K562 (cell line): Measurements from ENCODE around the gene CHST2. TPM values are rescaled to one million over a fixed set of nuclear protein-coding genes. Genes with fewer than 3 reads are reported as not detected.
A peak's percentile ranks its signal among the peaks of the same experiment; 100 is the strongest.

Source experiments
- ATAC-seq: fragments of 200-7000 bp; cut with Tn5 transposase; 3 replicates; pipeline ENCODE4 v1.9.1; 2020; ENCODE audit warnings: moderate library complexity
- BruUV-seq: library from RNA; stranded (reverse); fragments of 400-500 nt; replicated peaks from 2 replicates; lab custom pipeline; 2021; lab: Mats Ljungman, UMichigan
- CTCF ChIA-PET: fragments of 300-600 bp; formaldehyde crosslinking; extraction: SDS; loops from one replicate; lab custom pipeline; 2021; ENCODE audit warnings: low intra/inter-chr PET ratio; lab: Yijun Ruan, JAX
- POLR2A ChIA-PET: fragments of 300-600, 350-650 bp; sonication (Branson Sonifier 250); formaldehyde crosslinking; extraction: SDS; loops from one replicate; lab custom pipeline; 2021; ENCODE audit warnings: antibody characterized with exemption, inconsistent platforms; lab: Yijun Ruan, JAX
- DNase-seq, 4 experiments: peaks; one replicate each; pipeline versions ENCODE4 v3.0.0 to v3.0.0-alpha.2; 2011 to 2018; ENCODE audit warnings: low spot score in 3 of 4, mixed read lengths in 3 of 4; ENCODE audit errors: extremely low read depth in 1 of 4
- FAIRE-seq: peaks from 2 replicates; lab custom pipeline; 2011; peaks lifted over from hg19 to GRCh38; lab: Jason Lieb, UNC
- H2AFZ ChIP-seq: 2 replicates; pipeline ENCODE4 v1.6.0; 2011; ENCODE audit warnings: low read depth, low read length, control low read depth, inconsistent platforms
- H3K27ac ChIP-seq: fragments of 200-600 bp; 3 replicates; pipeline ENCODE4 v1.8.0; 2011; ENCODE audit warnings: low read depth, mild to moderate bottlenecking, control low read depth, inconsistent platforms, low read length, moderate library complexity, mixed read lengths; ENCODE audit errors: extremely low read depth
- H3K27me3 ChIP-seq, 2 experiments: fragments of 300-600 bp in 1 of 2; 2 replicates in 1 of 2; 3 replicates in 1 of 2; pipeline versions ENCODE4 v1.6.0 to v1.8.0; 2011; ENCODE audit warnings: inconsistent platforms in 2 of 2, low read length in 2 of 2, mild to moderate bottlenecking in 1 of 2, mixed read lengths in 1 of 2, moderate library complexity in 1 of 2; ENCODE audit not compliant: control insufficient read depth in 2 of 2, insufficient read depth in 2 of 2
- H3K36me3 ChIP-seq: fragments of 300-600 bp; 3 replicates; pipeline ENCODE4 v1.8.0; 2011; ENCODE audit warnings: mild to moderate bottlenecking, low read length, inconsistent platforms; ENCODE audit not compliant: control insufficient read depth, insufficient read depth
- H3K4me1 ChIP-seq, 2 experiments: fragments of 200-600 bp in 1 of 2; replicated peaks in 1 of 2; 2 replicates in 1 of 2; 3 replicates in 1 of 2; pipeline versions ENCODE4 v1.5.1 to v1.8.0; 2011; ENCODE audit warnings: inconsistent platforms in 2 of 2, low read length in 2 of 2, mild to moderate bottlenecking in 1 of 2, mixed read lengths in 1 of 2, moderate library complexity in 1 of 2; ENCODE audit not compliant: control insufficient read depth in 2 of 2, insufficient read depth in 2 of 2
- H3K4me2 ChIP-seq: 2 replicates; pipeline ENCODE4 v1.6.1; 2011; ENCODE audit warnings: low read length, control low read depth, inconsistent platforms, mixed read lengths; ENCODE audit not compliant: insufficient read depth
- H3K4me3 ChIP-seq: fragments of 200-600 bp; sonication (generic), shearing (Covaris generic); 2 replicates; pipeline ENCODE4 v1.5.1; 2016; ENCODE audit warnings: control low read depth, inconsistent platforms
- H3K79me2 ChIP-seq: fragments of 200-600 bp; 3 replicates; pipeline ENCODE4 v1.8.0; 2011; ENCODE audit warnings: low read length, inconsistent platforms; ENCODE audit not compliant: control insufficient read depth, insufficient read depth
- H3K9ac ChIP-seq, 2 experiments: 2 replicates each; pipeline versions ENCODE4 v1.6.0 to v1.6.1; 2011; ENCODE audit warnings: low read depth in 2 of 2, low read length in 2 of 2, control low read depth in 1 of 2, inconsistent platforms in 1 of 2, mild to moderate bottlenecking in 1 of 2, mixed read lengths in 1 of 2; ENCODE audit not compliant: insufficient read depth in 1 of 2
- H3K9me1 ChIP-seq: one replicate; pipeline ENCODE4 v1.6.0; 2011; ENCODE audit warnings: inconsistent platforms, mild to moderate bottlenecking, low read length, moderate library complexity; ENCODE audit not compliant: control insufficient read depth, insufficient read depth
- H3K9me3 ChIP-seq: replicated peaks from 2 replicates; pipeline ENCODE4 v1.5.1; 2011; ENCODE audit warnings: low read depth, low read length, inconsistent platforms; ENCODE audit not compliant: control insufficient read depth, insufficient read depth
- H4K20me1 ChIP-seq: replicated peaks from 2 replicates; pipeline ENCODE4 v1.6.1; 2011; ENCODE audit warnings: low read length, inconsistent platforms, mixed read lengths; ENCODE audit not compliant: control insufficient read depth, insufficient read depth
- JUND ChIP-seq, 2 experiments: IDR thresholded peaks; 2 replicates in 1 of 2; 3 replicates in 1 of 2; pipeline ENCODE4 v1.6.1; 2011; ENCODE audit warnings: borderline replicate concordance in 2 of 2, low read depth in 2 of 2, low read length in 2 of 2, improper control_type of control experiment in 1 of 2, missing biosample characterization in 1 of 2, missing genetic modification characterization in 1 of 2, missing genetic modification reagents in 1 of 2
- PHTF2 ChIP-seq: fragments of 250-450 bp; sonication (Bioruptor Pico); IDR thresholded peaks from 2 replicates; pipeline ENCODE4 v1.5.0; 2021; ENCODE audit warnings: mild to moderate bottlenecking
- POLR3A ChIP-seq: IDR thresholded peaks from 2 replicates; pipeline ENCODE4 v1.6.1; 2011; ENCODE audit warnings: borderline replicate concordance, mild to moderate bottlenecking, moderate library complexity; ENCODE audit not compliant: insufficient read length, insufficient read depth; ENCODE audit errors: extremely low read depth
- RREB1 ChIP-seq: fragments of 250-450 bp; sonication (Bioruptor Pico); IDR thresholded peaks from 2 replicates; pipeline ENCODE4 v1.4.0; 2020
- ZBTB7A ChIP-seq: IDR thresholded peaks from 2 replicates; pipeline ENCODE4 v1.6.1; 2011; ENCODE audit warnings: low read depth, mild to moderate bottlenecking, low read length, moderate library complexity, borderline replicate concordance; ENCODE audit not compliant: control insufficient read depth
- ZMIZ1 ChIP-seq, 2 experiments: fragments of 150-350 bp in 1 of 2; IDR thresholded peaks; 2 replicates each; pipeline ENCODE4 v1.6.1; 2012 to 2016; ENCODE audit warnings: low read depth in 2 of 2, low read length in 2 of 2, mild to moderate bottlenecking in 1 of 2, moderate library complexity in 1 of 2
- WGBS: fragments of 100-300 bp; shearing (Covaris generic); methylation state at CpG from one replicate; pipeline ENCODE4 v1.1.6; 2016; ENCODE audit warnings: low coverage, mixed read lengths; ENCODE audit not compliant: insufficient coverage; ENCODE audit errors: missing lambda C conversion rate; 5-methylcytosine and 5-hydroxymethylcytosine counted together
- in situ Hi-C: fragments of 300-500 bp; cut with MboI; formaldehyde crosslinking; loops from 4 replicates; pipeline ENCODE4 v1.15.0; 2018; ENCODE audit warnings: inconsistent platforms, mixed read lengths
- intact Hi-C: fragments of 100-400 bp; cut with micrococcal nuclease; formaldehyde crosslinking; loops from 2 replicates; pipeline ENCODE4 v1.14.2; 2022
- polyA plus RNA-seq, 8 experiments: library from polyadenylated mRNA; depleted of rRNA in 4 of 8; stranded (reverse) in 5 of 8; unstranded in 3 of 8; fragments of >200 nt; fragmentation: Nextera tagmentation in 2 of 8; fragmentation: Illumina TruSeq in 1 of 8; extraction: Ambion mirVana in 2 of 8; extraction: Trizol in 1 of 8; gene quantifications; 2 replicates each; pipeline versions ENCODE4 v1.2.1 to v1.2.3, GENCODE V29; 2011 to 2014; ENCODE audit warnings: inconsistent platforms in 1 of 8, missing spikeins in 1 of 8
- total RNA-seq, 7 experiments: library from RNA; depleted of rRNA in 6 of 7; stranded (reverse); fragments of >200 nt in 6 of 7; fragmentation: Illumina TruSeq in 2 of 7; extraction: Trizol in 2 of 7; gene quantifications; 2 replicates each; pipeline versions ENCODE4 v1.2.1 to v1.2.3, GENCODE V29; 2011 to 2021; ENCODE audit warnings: low replicate concordance in 1 of 7
- TF ChIP-seq, protein P1 (sequence below): fragments of 250-450 bp; sonication (Bioruptor Pico); IDR thresholded peaks from 2 replicates; pipeline ENCODE4 v1.8.0; 2022; ENCODE audit warnings: inconsistent platforms, mild to moderate bottlenecking, moderate library complexity, borderline replicate concordance

Gene CHST2
- total and polyA plus RNA-seq, 9 of the 15 experiments (the other 6 are each of a cell fraction or from before 2014, with no cell fraction given): 3.4 to 60.3 (median 13.9) TPM

DNA sequence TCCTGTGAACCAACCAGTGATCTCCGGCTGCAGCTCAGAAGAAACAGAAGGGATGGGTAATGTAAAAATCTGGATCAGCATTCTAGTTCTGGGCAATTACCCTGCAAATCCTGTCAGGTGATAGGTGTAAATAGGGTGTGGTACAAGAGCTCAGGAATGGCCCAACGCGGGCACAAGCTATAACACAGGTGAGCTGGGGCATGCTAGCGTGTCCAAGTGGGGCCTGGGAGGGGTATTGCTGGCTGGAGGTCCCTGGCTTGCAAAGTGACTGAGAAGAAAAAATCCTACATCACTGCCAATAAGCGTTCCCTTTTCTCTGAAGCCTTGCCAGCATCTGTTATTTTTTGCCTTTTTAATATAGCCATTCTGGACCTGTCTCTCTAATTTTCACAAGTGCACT lies 9.7 kb upstream of the CHST2 start (continued):
- TF ChIP-seq, protein P1, sequence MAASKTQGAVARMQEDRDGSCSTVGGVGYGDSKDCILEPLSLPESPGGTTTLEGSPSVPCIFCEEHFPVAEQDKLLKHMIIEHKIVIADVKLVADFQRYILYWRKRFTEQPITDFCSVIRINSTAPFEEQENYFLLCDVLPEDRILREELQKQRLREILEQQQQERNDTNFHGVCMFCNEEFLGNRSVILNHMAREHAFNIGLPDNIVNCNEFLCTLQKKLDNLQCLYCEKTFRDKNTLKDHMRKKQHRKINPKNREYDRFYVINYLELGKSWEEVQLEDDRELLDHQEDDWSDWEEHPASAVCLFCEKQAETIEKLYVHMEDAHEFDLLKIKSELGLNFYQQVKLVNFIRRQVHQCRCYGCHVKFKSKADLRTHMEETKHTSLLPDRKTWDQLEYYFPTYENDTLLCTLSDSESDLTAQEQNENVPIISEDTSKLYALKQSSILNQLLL: no peak
- TF ChIP-seq ZMIZ1 (IDR thresholded peaks at IDR 0.05; ENCODE audit: low read depth in 2 of 2, low read length in 2 of 2): no peak

DNA sequence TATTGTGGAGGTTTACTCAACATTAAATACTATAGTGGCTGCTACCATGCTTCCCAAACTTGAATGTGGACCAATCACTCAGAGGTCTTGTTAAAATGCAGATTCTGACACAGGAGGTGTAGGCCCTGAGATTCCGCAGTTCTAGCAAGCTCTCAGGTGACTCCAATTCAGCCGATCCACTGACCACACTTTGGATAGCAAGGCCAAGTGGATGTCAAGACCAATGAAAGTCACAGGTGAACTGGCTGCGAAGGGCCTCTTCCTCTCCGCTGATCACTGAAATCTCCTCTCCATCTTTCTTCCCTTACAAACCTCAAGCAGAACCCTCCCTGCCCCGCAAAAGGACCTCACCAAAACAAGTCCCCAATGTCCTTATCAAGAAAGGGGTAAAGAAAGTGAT lies 9.2 kb upstream of the CHST2 start:
- Histone ChIP-seq H3K9me3 (peaks cover 3% of the 10 kb centered on the region; the same call in 1 of the 2 replicates), H2AFZ (peak overlapping the region; percentile 43), H3K4me1 (peaks cover 0 to 7% of the 10 kb centered on the region in 2 experiments; a peak in 3 of 5 replicates), H3K27me3 (no peaks in the 10 kb centered on the region), H3K4me3 (no peak overlapping the region), H3K36me3 (no peaks in the 10 kb centered on the region), H3K27ac (no peak overlapping the region), H3K79me2 (no peaks in the 10 kb centered on the region), H4K20me1 (no peaks in the 10 kb centered on the region), H3K9ac (no peak overlapping the region; a peak in 1 of 4 replicates), H3K4me2 (no peak overlapping the region), H3K9me1 (no peaks in the 10 kb centered on the region)
- ChIA-PET POLR2A (interaction anchor here (2.2 kb wide), 1 partner anchor 25 kb away, joined by 7 read pairs; no protein-coding TSS in a partner anchor), CTCF (no interaction called here)
- intact Hi-C loops: no loop called here
- in situ Hi-C loops: no loop called here
- FAIRE-seq (no peak), DNase-seq (no peak), ATAC-seq (0 out of 3 replicates have a peak, but pooled peaks have one; percentile 19)
- BruUV-seq: no TSS peak
- WGBS: 53% methylated on average over 3 of the region's 5 CpGs
- TF ChIP-seq POLR3A: no peak
- no peak for TF ChIP-seq PHTF2 (CRISPR knock-in tag)
- no peak for TF ChIP-seq RREB1 (CRISPR knock-in tag)
- TF ChIP-seq ZBTB7A: no peak
- no peak for TF ChIP-seq JUND (IDR thresholded peaks at IDR 0.05; ENCODE audit: borderline replicate concordance, low read depth, low read length)
- no peak for TF ChIP-seq JUND (tag; IDR thresholded peaks at IDR 0.05; ENCODE audit: borderline replicate concordance, low read depth, low read length)
